Effector memory CD8-positive, alpha-beta T cell (primary cell): ENCODE measurements around the gene INO80D.
"Not testable (repeated sequence)": the region's sequence is repeated elsewhere in the genome, so short reads cannot be mapped to it uniquely, and the experiment has no call there.

ENCODE experiments used
- ATAC-seq: fragments of 150-1000 bp; cut with Tn5 transposase; replicated peaks from 2 replicates; pipeline ENCODE4 v1.10.0; 2021; ENCODE audit warnings: mild to moderate bottlenecking, moderate library complexity
- DNase-seq, 3 experiments: peaks; one replicate each; pipeline ENCODE4 v3.0.0; 2021
- H3K27ac Mint-ChIP-seq, 2 donors: one replicate each; pipeline ENCODE4 v1.8.0; 2022; ENCODE audit warnings: mild to moderate bottlenecking in 2 of 2, mixed read lengths in 2 of 2, moderate library complexity in 2 of 2
- H3K27me3 Mint-ChIP-seq, 2 donors: one replicate each; pipeline ENCODE4 v1.8.0; 2022; ENCODE audit warnings: mixed read lengths in 2 of 2
- H3K36me3 Mint-ChIP-seq: one replicate; pipeline ENCODE4 v1.8.0; 2022; ENCODE audit warnings: mild to moderate bottlenecking, moderate library complexity, mixed read lengths; ENCODE audit not compliant: insufficient read depth
- H3K4me1 Mint-ChIP-seq, 2 donors: one replicate each; pipeline ENCODE4 v1.8.0; 2022; ENCODE audit warnings: low read depth in 2 of 2, mixed read lengths in 2 of 2
- H3K4me3 Mint-ChIP-seq, 2 donors: one replicate each; pipeline ENCODE4 v1.8.0; 2022; ENCODE audit warnings: mild to moderate bottlenecking in 2 of 2, mixed read lengths in 2 of 2, moderate library complexity in 2 of 2
- H3K9me3 Mint-ChIP-seq, 2 donors: one replicate each; pipeline ENCODE4 v1.8.0; 2022; ENCODE audit warnings: mixed read lengths in 2 of 2

Gene INO80D

DNA sequence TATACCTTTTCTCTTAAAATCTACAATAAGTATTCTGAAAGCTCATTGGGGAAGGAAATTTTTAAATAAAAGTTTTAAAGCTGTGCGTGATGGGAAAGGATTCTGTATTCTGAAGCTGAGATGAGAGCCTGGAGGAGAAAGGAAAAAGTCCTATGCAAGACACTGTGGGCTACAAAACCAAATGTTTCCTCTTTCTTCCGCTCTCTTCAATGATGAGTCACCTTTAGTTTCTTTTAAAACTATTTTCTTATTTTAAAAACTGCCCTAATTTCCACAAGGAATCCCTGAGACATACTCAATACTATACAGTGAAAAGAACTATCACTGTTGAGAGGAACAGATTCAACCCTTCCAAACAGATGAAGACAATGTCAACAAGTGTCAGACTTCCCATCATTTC is 87.4 kb downstream of the INO80D start:
- H3K4me1 Mint-ChIP-seq: peaks cover 5 to 14% of the 10 kb centered on the region in 2 donors
- H3K36me3 Mint-ChIP-seq: peaks cover 20% of the 10 kb centered on the region
- H3K27ac Mint-ChIP-seq: no peak overlapping the region
- H3K27me3 Mint-ChIP-seq: no peaks in the 10 kb centered on the region
- DNase-seq (no peak), ATAC-seq (no peak)
- H3K9me3 Mint-ChIP-seq: no peaks in the 10 kb centered on the region
- no peak overlapping the region for H3K4me3 Mint-ChIP-seq

DNA sequence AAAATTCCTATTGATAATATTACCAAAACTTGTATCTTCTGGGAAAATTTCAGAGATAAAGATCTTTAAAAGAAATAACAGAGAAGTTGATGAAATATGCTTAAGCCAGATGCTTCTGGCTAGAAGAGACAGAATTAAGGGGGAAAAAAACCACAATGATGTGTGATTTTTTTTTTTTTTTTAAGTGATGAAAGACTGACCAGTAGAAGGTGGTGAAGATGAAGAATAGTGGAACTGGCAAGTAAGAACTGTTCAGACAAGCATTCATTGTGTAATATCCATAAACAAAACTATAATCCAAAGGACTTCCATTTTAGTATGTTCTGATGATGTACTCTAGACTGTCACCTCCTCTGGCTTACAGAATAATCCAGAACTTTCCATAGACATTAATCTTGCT is 89.8 kb downstream of the INO80D start:
- peak overlapping the region in 1 of 2 donors; percentile 33 for H3K27ac Mint-ChIP-seq
- peaks cover 5 to 10% of the 10 kb centered on the region in 2 donors for H3K4me1 Mint-ChIP-seq

DNA sequence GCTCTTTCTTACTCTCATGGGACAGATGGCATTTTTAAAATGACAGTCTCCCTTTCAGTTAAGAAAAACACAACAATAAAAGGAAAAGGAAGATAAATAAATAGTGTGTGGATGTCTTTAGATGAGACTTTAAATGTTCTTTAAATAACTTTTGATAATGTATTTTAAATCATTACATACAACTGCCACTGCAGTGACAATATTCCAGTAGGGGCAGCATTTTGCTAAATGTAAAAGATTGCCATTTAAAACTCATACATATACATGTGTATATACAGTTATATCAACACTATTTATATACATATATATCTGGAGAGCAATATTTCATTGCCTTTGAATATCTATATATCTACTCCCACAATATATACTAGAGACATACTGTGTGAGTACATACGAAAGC is 90.7 kb downstream of the INO80D start:
- H3K27ac Mint-ChIP-seq: peak overlapping the region in 1 of 2 donors; percentile 33
- ATAC-seq (no peak), DNase-seq (no peak)
- H3K27me3 Mint-ChIP-seq: no peaks in the 10 kb centered on the region
- H3K9me3 Mint-ChIP-seq: no peaks in the 10 kb centered on the region
- no peak overlapping the region for H3K4me3 Mint-ChIP-seq
- H3K36me3 Mint-ChIP-seq: peaks cover 10% of the 10 kb centered on the region
- peaks cover 4 to 5% of the 10 kb centered on the region in 2 donors for H3K4me1 Mint-ChIP-seq

More for the DNA sequence above, 89.8 kb downstream of the INO80D start:
- H3K27me3 Mint-ChIP-seq: no peaks in the 10 kb centered on the region
- ATAC-seq (no peak), DNase-seq (no peak)
- no peak overlapping the region for H3K4me3 Mint-ChIP-seq
- peaks cover 10% of the 10 kb centered on the region for H3K36me3 Mint-ChIP-seq
- no peaks in the 10 kb centered on the region for H3K9me3 Mint-ChIP-seq

DNA sequence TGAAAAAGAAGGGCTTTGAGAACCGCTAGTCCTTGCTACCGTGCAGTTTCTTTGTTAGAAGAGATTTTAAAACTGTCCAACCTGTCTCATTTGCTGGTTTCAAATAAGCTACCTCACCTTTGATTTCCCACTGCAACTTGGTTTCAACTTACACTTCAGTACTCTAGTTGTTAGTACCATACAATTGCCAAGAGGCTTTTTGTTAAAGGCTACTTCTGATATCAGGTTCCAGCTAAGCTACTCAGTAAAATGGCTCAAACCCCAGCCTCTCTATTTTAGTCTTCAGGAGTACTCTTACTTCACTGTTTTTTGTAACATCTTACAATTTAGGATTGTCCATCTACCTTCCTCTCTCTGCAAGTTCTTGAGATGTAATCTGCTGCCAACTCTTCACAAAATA is 91.6 kb downstream of the INO80D start:
- Mint-ChIP-seq H3K27ac (no peak overlapping the region), H3K27me3 (no peaks in the 10 kb centered on the region), H3K36me3 (peaks cover 10% of the 10 kb centered on the region), H3K4me3 (no peak overlapping the region), H3K9me3 (no peaks in the 10 kb centered on the region), H3K4me1 (peaks cover 4 to 5% of the 10 kb centered on the region in 2 donors)
- DNase-seq (no peak), ATAC-seq (no peak)

DNA sequence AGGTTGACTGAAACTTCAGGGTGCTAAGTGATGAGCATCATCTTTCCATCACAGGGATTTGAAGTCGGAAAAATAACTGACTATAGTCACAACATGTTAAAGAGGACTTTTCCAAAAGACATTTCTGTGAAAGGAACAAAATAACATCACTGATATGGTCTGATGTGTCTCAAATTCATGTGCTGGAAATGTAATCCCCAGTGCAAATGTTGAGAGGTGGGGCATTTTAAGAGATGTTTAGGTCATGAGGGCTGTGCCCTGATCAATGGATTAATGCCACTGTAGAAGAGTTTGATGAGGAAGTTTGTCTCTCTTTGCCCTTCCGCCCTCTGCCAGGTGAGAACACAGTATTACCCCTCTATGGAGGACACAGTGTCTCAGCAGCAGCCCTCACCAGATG is 95.9 kb downstream of the INO80D start:
- Mint-ChIP-seq H3K4me3 (no peak overlapping the region), H3K27me3 (no peaks in the 10 kb centered on the region), H3K9me3 (no peaks in the 10 kb centered on the region), H3K4me1 (peaks cover 0 to 2% of the 10 kb centered on the region in 2 donors), H3K36me3 (peaks cover 8% of the 10 kb centered on the region), H3K27ac (peak overlapping the region in 1 of 2 donors; percentile 83)
- DNase-seq (no peak), ATAC-seq (no peak)

DNA sequence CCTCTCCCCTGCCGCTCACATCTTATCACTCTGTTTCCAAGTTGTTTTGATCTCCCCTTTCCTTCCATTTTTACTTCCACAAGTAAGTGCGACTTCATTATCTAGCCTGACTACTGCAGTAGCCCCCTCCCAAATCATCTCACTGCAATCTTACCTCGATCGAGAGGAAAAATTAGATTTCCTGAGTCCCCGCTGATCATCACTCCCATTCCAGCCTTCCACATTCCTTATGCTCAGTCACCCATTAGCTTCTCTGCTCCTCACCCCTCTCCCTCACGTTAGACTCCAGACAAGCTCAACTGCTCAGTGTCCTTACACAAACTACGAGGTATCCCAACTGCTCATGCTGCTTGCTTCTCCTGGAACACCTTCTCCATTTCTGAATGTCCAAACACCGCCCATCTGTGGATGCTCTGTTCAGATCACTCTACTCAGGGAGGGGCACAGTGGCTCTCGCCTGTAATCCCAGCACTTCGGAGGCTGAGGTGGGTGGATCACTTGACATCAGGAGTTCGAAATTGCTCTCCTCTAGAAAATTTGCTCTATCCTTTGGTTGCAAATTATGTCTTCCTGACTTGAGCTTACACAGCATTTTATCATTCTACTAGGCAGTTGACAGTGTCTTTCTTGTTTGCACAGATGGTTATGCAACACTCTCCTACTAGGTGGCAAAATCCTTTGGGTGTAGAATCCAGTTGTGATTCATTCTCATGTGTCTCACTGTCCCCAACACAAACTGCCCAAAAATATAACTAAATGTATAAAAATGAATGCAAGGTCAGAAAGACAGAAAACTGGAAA is 96.5 kb downstream of the INO80D start:
- Mint-ChIP-seq H3K36me3 (peaks cover 8% of the 10 kb centered on the region), H3K27ac (peak overlapping the region in 1 of 2 donors; percentile 83), H3K27me3 (no peaks in the 10 kb centered on the region), H3K9me3 (no peaks in the 10 kb centered on the region), H3K4me3 (no peak overlapping the region), H3K4me1 (no peaks in the 10 kb centered on the region)
- DNase-seq (no peak), ATAC-seq (no peak)

DNA sequence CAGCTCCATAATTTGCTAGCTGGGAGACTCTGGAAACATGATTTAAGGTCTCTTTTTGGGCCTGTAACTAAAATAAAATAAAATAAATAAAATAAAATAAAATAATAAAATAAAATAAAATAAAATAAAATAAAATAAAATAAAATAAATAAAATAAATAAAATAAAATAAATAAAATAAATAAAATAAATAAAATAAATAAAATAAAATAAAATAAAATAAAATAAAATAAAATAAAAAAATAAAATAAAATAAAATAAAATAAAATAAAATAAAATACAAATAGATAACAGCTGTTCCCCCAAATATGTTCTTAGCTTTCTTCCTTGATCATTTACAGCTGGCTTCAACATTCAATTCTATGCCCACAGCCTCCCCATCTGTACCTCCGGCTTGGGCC is 97.3 kb downstream of the INO80D start:
- not testable (repeated sequence) for H3K36me3 Mint-ChIP-seq, H3K4me1 Mint-ChIP-seq, H3K27ac Mint-ChIP-seq, ATAC-seq, H3K9me3 Mint-ChIP-seq, DNase-seq, H3K4me3 Mint-ChIP-seq, H3K27me3 Mint-ChIP-seq

DNA sequence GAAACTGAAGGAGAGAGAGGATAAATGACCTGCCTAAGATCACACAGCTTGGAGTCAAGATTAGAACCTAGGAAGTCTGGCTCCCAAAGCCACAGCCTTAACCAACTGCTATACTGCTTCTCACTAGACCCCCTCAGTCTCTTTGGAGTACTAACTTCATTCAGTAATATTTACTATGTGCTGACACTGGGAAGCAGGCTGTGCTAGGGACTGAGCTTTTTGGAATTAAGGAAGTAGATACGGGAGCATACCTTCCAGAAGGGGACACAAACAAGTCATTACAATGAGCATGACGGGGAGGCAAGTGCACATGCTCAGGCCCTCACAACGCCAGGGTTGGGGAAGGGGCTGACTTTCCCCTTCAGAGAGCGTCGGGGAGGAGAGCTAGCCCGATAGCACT is 97.7 kb downstream of the INO80D start:
- no peaks in the 10 kb centered on the region for H3K27me3 Mint-ChIP-seq
- H3K36me3 Mint-ChIP-seq: peaks cover 8% of the 10 kb centered on the region
- H3K4me3 Mint-ChIP-seq: no peak overlapping the region
- no peak overlapping the region for H3K27ac Mint-ChIP-seq
- ATAC-seq (no peak), DNase-seq (no peak)
- H3K9me3 Mint-ChIP-seq: no peaks in the 10 kb centered on the region
- H3K4me1 Mint-ChIP-seq: no peaks in the 10 kb centered on the region

DNA sequence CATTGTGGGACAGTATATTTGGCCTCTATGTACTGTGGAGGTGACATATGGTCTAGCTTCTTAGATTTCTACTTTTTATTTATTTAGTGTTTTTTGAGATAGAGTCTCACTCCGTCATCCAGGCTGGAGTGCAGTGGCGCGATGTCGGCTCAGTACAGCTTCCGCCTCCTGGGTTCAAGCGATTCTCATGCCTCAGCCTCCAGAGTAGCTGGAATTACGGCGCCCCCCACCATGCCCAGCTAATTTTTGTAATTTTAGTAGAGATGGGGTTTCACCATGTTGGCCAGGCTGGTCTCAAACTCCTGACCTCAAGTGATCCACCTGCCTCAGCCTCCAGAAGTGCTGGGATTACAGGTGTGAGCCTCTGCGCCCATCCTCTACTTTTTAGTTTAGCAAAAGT is 99.6 kb downstream of the INO80D start:
- H3K4me3 Mint-ChIP-seq, H3K9me3 Mint-ChIP-seq, H3K27ac Mint-ChIP-seq, H3K27me3 Mint-ChIP-seq, H3K4me1 Mint-ChIP-seq, ATAC-seq, H3K36me3 Mint-ChIP-seq, DNase-seq: not testable (repeated sequence)

DNA sequence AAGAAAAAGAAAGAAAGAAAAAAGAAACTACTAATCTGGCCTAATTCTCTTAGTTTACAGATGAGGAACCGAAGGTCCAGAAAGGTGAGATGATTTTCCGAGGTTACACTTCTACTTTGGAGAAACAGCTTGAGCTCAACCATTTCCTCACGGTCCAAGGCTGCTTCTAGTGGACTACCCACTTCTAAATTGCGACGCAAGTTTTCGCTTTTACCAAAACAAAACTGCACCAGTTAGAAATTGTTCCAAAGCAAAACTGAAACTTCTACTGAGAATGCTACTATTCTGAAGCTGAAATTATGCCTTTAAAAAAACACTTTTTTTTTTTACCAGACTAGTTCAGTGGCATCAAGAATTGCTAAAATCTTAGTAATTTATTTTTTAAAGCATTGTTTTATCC is 101.6 kb downstream of the INO80D start:
- H3K36me3 Mint-ChIP-seq: peaks cover 8% of the 10 kb centered on the region
- no peak for DNase-seq
- no peak for ATAC-seq
- H3K27ac Mint-ChIP-seq: peak overlapping the region; percentile 16 to 25
- no peaks in the 10 kb centered on the region for H3K9me3 Mint-ChIP-seq
- no peaks in the 10 kb centered on the region for H3K4me1 Mint-ChIP-seq
- H3K27me3 Mint-ChIP-seq: no peaks in the 10 kb centered on the region
- no peak overlapping the region for H3K4me3 Mint-ChIP-seq

DNA sequence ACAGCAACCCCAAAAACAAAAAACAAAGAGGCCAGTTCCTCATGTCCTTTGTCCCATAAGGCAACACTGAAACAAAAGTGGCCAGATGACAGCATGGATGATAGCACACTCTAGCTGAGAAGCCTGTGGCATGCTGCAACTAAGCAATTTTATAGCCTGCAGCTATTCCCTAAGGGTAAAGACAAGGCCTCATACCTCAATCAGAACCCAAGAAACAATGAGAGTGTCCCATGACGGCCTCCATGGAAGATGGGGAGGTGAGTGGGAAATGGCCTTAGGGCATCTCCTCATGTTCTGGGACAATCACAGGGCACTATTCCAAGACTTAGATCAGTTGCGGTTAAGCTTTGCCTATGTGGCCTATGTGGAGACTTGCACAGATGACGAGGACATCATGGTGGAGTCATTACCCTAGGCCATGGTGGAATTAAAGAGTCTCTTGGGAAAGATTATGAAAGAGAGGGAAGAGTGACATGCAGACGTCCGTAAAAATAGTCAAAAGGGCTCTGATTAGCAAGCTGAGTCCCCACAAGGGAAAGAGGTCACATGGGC is 103.1 kb downstream of the INO80D start:
- ATAC-seq: no peak
- DNase-seq: no peak
- Mint-ChIP-seq H3K36me3 (no peaks in the 10 kb centered on the region), H3K4me3 (no peak overlapping the region), H3K27ac (no peak overlapping the region), H3K9me3 (no peaks in the 10 kb centered on the region), H3K27me3 (no peaks in the 10 kb centered on the region), H3K4me1 (no peaks in the 10 kb centered on the region)

DNA sequence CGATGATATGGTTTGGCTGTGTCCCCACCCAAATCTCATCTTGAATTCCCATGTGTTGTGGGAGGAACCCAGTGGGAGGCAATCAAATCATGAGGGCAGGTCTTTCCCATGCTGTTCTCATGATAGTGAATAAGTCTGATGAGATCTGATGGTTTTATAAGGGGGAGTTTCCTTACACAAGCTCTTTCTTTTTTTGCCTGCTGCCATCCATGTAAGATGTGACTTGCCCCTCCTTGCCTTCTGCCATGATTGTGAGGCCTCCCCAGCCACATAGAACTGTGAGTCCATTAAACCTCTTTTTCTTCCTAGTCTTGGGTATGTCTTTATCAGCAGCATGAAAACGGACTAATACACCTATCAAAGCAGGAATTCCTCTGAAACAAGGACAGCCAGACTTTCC is 107.2 kb downstream of the INO80D start:
- not testable (repeated sequence) for H3K4me3 Mint-ChIP-seq, ATAC-seq, H3K36me3 Mint-ChIP-seq, H3K4me1 Mint-ChIP-seq, H3K9me3 Mint-ChIP-seq, DNase-seq, H3K27ac Mint-ChIP-seq
- H3K27me3 Mint-ChIP-seq: peaks cover 0 to 14% of the 10 kb centered on the region in 2 donors

DNA sequence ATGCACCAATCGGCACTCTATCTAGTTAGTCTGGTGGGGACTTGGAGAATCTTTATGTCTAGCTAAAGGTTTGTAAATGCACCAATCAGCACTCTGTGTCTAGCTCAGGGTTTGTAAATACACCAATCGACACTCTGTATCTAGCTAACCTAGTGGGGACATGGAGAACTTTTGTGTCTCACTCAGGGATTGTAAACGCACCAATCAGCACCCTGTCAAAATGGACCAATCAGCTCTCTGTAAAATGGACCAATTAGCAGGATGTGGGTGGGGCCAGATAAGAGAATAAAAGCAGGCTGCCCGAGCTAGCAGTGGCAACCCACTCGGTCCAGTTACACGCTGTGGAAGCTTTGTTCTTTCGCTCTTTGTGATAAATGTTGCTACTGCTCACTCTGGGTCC is 108.3 kb downstream of the INO80D start:
- not testable (repeated sequence) for DNase-seq, H3K9me3 Mint-ChIP-seq, H3K27ac Mint-ChIP-seq, H3K4me3 Mint-ChIP-seq, H3K36me3 Mint-ChIP-seq, H3K4me1 Mint-ChIP-seq, ATAC-seq
- peaks cover 0 to 14% of the 10 kb centered on the region in 2 donors for H3K27me3 Mint-ChIP-seq

DNA sequence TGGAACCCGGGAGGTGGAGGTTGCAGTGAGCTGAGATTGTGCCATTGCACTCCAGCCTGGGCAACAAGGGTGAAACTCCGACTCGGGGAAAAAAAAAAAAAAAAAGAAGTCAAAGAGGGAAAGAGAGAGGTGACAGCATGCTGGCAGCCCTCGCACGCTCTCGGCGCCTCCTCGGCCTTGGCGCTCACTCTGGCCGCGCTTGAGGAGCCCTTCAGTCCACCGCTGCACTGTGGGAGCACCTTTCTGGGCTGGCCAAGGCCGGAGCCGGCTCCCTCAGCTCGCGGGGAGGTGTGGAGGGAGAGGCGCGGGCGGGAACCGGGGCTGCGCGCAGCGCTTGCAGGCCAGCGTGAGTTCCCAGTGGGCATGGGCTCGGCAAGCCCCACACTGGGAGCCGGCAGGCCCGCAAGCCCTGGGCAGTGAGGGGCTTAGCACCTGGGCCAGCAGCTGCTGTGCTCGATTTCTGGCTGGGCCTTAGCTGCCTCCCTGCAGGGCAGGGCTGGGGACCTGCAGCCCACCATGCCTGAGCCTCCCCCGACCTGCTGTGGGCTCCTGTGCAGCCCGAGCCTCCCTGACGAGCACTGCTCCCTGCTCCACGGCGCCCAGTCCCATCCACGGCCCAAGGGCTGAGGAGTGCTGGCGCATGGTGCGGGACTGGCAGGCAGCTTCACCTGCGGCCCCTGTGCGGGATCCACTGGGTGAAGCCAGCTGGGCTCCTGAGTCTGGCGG is 108.9 kb downstream of the INO80D start:
- not testable (repeated sequence) for H3K4me1 Mint-ChIP-seq, ATAC-seq, H3K9me3 Mint-ChIP-seq, H3K27ac Mint-ChIP-seq, H3K36me3 Mint-ChIP-seq, DNase-seq, H3K4me3 Mint-ChIP-seq
- H3K27me3 Mint-ChIP-seq: peaks cover 0 to 14% of the 10 kb centered on the region in 2 donors
